Measurements from ENCODE around the gene ST7.
"Not testable (repeated sequence)": the region's sequence is repeated elsewhere in the genome, so short reads cannot be mapped to it uniquely, and the experiment has no call there.

The ST7 gene

DNA sequence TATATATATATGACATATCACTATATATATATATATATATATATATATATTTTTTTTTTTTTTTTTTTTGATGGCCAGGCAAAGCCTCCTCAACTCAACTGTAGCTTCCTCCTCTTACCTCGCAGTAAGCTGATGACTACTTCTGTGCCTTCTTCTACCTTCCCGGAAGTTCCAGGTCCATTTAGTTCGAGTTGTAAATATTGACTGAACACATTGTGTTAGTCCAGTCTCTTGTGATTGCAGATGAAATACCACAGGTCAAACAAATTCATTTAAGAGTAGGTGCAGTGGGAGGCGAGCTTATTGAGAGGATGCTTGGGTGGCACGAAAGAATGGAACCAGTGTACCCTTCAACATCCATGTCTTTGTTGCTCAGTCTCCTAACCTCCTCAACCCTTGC lies 144.6 kb downstream of the ST7 start:
- no peak for DNase-seq (ENCODE audit: low spot score)

DNA sequence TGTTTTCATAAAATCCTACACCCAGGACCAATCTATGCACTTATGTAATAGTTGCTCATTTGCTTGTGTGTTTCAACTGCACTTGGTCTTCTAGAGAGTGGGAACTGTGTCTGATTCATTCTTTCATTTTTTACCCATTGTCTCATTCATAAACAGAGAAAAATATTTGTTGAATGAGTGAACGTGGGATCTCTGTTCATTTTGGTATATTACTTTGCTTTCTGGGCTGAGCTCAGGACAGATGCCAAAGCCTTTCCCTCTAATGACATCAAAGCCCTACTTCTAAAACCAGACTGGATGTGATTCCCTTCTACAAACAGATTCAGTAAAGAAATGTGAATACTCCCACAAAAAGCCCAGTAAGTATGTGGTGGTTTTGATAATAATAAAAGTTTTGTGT lies 145.2 kb downstream of the ST7 start:
- peak; percentile 54 for DNase-seq (ENCODE audit: low spot score)

DNA sequence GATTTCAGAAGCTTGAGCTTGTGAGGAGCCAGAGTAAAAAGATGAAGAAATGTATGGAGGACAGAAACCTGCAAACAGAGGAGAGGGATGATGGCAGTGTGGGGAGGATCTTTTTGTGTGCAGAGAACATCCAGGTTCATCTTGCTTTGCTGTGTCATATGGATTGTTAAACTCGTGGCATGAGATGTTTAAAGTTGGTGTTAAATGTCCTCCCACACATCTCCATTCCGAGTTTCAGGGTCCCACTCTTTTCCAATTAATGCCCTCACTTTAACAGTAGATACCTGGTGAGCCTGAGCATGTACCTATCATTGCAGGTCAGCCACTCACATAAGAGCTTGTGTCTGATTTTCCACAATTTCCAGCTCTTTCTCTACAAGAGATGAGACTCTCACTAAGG lies 147.7 kb downstream of the ST7 start:
- DNase-seq (ENCODE audit: low spot score) = no peak

DNA sequence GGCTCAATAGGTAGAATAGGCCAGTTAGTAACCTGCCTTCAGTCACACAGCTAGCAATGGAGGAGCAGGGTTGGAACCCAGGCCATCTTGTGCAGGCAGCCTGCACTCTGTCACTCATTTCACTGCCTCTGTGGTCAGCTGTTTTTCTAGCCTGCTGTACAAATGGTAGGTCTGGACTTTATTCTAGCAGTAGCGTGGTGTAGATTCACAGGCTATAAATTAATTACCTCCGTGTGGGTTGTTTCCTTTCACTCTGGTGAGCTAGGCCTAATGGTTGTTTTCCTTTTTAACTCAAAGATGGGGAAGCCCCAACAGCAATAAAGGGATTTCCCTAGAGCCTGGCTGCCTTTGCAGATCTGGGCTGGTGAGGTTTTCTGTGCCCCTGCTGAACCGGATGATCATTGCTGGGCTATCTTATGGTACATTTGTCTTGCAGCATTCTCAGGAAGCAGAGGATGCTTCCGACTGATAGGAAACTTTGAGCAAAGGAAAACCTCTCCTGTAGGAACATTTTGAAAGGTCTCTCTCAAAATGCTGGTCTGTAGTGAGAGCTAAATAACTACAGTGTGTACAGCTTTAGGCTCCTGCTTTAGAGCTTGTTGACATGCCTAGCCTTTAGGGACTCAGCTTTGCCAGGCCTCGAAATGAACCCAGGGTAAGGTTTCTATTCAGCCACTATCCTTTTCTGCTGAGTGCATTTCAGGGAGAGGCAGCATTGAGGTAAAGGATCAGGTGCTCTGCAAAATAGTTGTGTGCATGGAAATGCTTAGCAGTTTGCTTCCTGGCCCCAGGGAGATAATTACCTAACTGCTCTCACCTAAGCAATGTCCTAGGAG lies 157.4 kb downstream of the ST7 start:
- no peak for DNase-seq (ENCODE audit: low spot score)

DNA sequence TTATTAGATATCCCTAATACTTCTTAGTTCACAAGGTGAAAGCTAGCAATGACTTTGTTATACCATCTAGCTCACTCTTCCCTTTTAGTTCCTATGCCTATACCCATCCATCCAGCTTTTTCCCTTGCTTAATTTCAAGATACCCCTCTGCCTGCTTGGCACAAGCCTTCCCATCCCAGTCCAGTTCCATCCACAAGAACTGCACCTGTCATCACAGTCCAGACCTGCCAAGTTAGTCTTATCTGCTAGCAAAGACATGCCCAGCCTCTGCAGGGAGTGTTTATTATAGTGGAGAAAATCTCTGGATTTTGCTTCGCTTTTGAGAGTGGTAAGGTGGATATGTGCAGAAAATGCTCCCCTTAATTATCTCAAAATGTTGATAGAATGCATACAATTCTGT lies 158.2 kb downstream of the ST7 start:
- no peak for DNase-seq (ENCODE audit: low spot score)

DNA sequence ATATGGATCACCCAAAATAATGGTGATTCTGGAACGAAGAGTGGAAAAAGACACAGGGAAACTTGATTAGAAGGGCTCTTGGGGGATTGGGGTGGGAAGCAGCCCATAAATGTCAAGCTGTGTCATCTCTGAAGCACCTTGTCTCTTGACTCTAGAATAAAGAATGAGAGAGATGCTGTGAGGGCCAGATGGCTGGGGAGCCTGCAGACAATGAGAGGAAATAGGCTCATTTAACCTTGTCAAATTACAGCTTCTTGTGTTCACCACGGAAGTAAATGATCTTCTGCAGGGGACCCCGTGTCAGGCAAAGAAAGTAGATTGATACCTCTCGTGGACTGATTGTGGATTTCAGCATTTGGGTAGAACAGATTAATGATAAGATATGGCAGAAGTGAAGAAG lies 159.3 kb downstream of the ST7 start:
- DNase-seq (ENCODE audit: low spot score) = no peak

DNA sequence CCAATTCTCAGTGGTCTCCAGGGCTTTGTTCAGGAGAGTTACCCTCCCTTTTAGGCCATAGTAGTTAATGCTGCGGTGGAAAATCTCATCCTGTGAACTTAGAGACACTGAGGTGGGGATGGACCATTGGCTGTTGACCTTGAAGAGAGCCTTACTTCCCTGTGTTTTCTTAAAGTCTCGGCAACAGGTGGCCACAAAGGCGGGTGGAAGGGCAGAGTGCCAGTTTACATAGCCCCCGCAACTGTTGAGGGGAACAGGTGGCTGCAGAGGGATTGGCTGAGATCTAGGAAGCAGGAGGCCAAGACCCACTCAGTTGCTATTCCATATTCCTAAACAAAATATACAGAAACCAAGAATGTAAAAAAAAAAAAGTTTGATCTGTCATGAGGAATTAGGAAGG lies 160.6 kb downstream of the ST7 start:
- DNase-seq (ENCODE audit: low spot score) = no peak

DNA sequence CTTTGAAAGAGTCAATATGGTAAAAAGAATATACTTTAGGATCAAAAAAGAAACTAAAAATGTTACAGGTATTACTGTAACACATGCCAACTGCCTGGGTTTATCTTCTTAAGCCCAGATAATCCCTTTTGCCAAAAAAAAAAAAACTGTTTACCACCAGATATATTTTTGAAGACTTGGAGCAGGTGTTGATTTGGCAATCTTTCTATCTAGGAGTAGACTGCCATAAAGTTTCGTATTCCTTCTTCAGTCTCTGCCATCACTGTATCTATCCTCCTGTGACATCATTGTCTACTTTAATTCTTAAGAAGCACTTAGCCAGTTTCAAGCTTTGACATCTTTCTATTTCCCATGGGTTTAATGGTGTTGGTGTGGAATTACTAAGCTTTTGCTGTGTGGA lies 161.0 kb downstream of the ST7 start:
- DNase-seq (ENCODE audit: low spot score) = no peak

DNA sequence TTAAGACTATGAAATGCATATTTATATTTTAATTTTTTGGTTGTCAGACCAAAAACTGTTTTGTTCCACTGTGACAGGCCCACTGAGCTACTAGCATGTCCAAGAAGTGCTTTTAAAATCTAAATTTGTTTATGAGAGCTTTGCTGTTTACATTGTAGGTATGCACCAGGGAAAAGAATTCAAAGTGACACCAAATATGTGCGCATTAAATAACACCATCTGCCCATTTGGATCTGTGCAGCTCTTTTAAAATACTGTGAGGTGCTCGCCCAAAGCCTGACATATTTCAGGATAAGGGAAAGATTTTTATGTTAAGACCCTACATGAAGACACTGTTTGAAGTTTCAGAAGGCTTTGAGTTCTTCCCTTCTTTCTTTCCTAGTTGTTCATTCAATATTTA lies 162.9 kb downstream of the ST7 start:
- no peak for DNase-seq (ENCODE audit: low spot score)

DNA sequence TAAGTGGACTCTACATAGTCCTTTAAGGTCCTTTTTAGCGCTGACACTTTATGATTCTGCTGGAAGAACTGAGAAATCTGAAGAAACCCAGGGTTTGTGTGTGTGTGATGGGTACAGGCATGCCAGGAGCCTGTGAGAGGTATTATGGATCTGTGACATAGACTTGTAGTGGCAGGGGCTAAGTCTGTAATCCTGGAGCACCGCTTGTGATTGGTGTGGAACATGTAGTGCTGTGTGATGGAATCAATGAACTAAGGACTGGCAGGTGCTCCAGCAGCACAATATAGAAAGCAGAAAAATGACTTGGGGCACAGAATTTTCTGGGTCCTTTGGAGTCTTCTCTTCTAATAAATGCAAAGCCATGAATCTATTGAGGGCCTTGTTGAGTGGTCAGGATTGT lies 163.9 kb downstream of the ST7 start:
- no peak for DNase-seq (ENCODE audit: low spot score)

DNA sequence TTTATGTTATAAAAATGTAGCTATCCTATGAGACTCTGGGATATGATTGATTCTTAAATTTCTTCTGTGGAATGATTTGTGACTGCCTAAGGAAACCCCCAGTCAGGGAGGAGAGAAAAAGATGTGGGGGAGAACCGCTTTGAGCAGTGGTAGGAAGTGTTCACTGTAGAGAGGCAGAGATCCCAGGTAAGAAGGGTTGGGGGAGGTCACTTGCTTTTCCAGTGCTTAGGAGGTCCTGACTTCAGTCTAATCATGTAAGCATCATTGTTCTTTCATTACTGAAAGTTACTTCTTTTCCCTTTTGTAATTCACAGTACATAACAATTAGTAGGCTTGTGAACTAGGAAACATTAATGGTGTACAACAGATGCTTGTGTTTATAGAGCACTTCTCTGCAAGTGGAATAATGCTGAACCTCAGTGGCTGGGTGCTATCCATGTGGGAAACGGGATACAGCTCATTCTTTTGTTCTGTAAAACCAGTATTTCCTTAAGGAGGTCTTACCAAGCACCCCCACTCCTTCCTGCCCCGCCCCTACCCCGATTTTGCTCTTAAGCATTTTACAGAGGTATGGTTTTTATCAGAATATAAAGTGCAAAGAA lies 165.4 kb downstream of the ST7 start:
- DNase-seq (ENCODE audit: low spot score) = no peak

DNA sequence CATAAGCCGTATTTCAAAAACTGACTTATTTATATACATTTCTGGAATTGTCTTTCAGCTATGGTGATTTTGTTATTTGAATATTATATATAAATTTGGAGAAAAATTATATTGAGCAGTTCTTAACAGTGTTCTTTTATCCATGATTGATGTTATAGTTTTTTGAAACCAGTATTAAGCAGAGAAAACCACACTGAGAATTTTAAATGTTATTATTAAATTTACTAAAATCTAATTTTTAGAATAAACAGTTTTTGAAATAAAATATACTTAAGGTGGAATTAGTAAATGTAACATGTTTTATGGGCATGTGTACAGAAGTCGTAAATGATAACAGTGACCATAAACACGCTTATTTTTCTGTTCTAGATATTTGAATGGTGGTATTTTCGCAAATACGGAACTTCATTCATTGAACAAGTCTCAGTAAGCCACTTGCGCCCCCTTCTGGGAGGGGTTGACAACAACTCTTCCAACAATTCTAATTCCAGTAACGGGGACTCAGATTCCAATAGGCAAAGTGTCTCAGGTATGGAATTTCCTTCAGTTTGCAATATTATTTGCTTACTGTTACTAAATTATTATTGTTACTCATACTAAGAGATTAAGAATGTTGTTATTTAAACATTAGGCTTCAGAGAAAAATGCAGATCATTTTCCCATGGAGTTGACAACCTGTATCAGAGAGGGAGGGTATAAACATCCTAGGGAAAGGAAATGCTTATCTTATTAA lies 166.1 kb downstream of the ST7 start:
- DNase-seq (ENCODE audit: low spot score) = peak; percentile 22

DNA sequence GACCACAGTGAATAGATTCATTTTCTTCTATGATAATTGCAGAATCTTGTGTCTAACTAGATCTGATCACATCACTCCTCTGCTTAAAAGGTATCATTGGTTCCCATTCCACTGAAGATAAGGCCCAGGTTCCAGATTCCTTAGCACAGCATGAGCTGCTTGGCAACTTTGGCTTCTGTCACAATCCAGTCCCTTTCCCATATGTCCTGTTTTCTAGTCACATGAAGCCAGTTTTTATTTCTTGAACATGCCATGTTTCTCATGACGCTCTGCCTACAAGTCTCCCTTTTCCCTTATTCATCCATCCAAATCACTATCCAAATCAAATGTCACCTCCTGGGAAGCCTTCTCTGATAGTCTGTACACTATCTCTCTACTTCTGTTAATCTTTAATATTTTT lies 167.0 kb downstream of the ST7 start:
- not testable (repeated sequence) for DNase-seq (ENCODE audit: low spot score)

DNA sequence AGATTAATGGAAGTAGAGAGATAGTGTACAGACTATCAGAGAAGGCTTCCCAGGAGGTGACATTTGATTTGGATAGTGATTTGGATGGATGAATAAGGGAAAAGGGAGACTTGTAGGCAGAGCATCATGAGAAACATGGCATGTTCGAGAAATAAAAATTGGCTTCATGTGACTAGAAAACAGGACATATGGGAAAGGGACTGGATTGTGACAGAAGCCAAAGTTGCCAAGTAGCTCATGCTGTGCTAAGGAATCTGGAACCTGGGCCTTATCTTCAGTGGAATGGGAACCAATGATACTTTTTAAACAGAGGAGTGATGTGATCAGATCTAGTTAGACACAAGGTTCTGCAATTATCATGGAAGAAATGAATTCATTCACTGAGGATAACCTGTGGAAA lies 168.7 kb downstream of the ST7 start:
- DNase-seq (ENCODE audit: low spot score) = not testable (repeated sequence)

DNA sequence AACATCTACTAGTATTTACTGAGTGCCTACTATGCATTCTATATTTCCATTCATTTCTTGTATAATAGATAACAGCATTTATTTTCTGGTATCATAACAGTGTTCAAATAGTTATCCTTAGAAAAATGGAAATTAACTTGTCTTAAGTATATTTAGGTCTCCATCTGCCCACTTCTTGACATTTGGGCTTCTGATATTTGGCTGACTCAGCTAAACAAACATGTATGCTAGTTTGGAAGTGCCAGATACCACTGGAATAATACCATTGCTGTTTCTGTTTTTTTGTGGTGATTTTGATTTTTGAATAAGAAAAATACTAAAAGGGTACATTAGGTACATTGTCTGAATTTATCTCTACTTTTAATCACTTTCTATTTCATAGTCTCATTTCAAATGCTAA lies 169.2 kb downstream of the ST7 start:
- no peak for DNase-seq (ENCODE audit: low spot score)

DNA sequence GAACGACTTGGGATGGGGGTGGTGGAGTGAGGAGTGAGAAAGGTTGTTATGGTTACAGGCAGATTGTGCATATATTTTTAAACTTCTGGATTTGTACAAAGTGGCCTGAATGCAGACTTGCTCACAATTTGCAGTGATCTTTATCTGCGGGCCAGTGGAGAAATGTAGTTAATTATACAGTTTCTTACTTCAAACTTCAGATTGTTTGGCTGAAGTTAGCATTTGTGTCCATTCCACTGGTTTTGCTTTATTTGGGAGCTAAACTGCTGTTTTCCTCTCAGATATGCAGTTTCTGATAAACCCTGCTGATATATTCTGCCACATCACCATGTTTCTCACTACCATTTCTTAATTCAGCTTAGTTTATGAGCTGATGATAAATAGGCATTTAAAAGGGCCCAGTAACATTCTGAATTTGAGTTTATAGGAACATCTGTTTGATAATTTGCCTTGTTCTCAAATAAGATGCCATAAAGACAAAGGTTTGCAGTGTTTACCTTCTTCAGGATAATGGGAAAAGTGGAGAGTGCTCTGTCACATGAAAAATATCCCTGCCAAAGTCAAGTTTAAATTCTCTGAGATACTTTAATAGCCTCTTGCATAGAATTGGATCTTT lies 170.1 kb downstream of the ST7 start:
- no peak for DNase-seq (ENCODE audit: low spot score)

DNA sequence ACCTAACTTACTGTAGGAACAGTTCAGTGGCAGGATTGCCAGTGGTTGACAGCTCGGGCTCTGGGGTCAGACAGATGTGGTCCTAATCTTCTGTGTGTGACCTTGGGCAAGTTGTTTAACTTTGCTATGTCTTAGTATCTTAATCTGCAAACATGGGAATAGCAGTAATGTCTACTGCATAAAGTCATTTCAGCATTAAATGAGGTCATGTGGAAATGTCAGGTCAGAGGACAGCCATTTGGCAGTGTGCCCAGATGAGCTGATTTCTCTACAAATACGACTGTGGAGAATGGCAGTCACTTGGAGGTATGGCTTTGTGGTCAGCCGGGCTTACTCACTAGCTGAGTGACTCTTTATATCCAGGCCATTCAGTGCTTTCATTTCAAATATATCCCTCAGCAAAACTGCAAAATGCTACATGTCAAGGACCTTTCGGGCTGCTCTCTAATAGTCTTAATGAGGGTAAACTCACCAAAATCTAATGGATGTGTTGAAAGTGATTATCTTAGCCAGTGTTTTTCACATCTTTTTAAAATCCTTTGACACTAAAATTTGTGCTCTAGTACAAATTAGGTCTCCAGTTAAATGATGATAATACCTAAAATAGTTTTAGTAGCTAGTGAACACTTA lies 171.4 kb downstream of the ST7 start:
- peak; percentile 37 for DNase-seq (ENCODE audit: low spot score)

DNA sequence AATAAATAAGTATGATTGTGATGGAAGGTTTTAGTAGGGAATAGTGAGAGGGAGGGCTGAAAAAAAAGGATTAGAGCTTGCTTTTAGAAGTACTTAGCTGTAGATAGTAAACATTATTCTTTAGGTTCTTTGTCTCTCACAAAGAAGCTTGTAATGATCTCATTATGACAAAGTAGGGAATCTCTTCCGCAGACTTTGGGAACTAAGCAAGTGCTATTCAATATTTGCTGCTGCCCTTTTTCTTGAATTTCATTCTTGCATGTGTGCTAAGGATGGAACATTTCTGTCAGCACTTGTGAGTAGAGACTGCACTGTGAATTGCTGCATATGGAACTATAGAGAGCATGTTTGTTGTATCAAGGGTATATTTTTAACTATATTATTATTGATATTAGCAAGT lies 173.4 kb downstream of the ST7 start:
- no peak for DNase-seq (ENCODE audit: low spot score)

DNA sequence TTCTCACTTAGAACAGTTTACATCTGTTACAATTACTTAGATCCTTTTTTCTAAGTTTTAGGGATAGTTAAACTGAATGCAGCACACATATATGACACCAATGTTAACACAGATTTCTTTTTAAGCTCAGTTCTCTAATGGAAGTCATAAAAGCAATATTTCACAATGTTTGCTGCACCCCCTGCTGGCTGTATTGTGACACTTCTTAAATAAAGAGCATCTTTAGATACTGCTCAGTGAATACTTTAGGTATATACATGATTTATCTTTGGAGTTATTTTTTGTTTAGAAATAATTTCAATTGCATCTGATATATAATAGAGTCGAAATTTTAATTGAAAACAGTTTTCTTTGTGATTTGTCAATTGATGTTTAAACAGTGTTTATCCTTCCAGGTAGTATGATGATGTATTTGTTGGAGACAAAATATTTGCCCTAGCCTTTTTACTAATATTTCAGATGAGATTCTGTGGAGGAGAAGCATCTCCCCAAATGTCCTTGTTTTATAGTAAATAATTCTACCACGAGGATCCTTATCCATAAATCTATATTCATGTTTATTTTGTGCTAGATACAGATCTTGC lies 174.4 kb downstream of the ST7 start:
- DNase-seq (ENCODE audit: low spot score) = no peak

DNA sequence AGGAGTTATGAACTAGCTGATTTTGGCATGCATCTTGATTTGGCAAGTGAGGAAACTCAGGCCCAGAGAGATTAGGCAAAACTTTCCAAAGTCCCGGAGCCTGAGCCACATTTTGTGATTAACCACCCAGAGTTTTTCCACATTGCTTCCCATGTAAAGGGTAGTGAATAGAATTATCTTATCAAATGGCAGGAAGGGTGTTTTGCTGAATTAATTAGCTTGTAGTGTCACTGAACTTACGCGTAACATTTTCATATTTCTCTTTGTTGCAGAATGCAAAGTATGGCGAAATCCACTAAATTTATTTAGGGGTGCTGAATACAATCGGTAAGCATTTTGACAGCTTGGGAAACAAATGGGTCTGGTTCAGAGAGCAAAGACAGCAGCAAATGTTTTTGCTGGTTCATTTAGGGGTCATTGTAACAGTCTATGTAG lies 176.2 kb downstream of the ST7 start:
- no peak for DNase-seq (ENCODE audit: low spot score)

DNA sequence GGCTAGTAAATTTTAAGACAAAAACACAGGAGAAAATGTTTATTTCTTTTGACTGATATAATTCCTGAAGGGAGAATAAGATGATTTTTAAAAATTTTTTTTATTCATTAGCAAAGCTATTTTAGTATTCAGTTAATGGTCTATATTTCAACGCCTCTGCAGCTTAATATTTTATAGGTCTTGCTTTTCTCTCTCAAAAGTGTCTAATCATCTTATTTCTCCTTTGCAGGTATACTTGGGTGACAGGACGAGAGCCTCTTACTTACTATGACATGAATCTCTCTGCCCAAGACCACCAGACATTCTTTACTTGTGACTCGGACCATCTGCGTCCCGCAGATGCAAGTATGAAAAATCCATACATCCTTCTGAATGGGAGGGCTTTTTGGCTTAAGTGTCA lies 177.0 kb downstream of the ST7 start:
- DNase-seq (ENCODE audit: low spot score) = no peak

Data from hepatic stellate cell (primary cell).